NCI-H460 (cell line): ENCODE data around the gene DAPK1. TPM values are rescaled to one million over a fixed set of nuclear protein-coding genes. Genes with fewer than 3 reads are reported as not detected.

Experiments used
- DNase-seq: peaks from one replicate; pipeline ENCODE4 v3.0.0-alpha.2; 2016; ENCODE audit warnings: low read depth; ENCODE audit errors: extremely low read depth
- total RNA-seq: library from RNA; depleted of rRNA; stranded (reverse); fragments of >200 nt; shearing (Covaris generic); gene quantifications from 2 replicates; pipeline ENCODE4 v1.2.3, GENCODE V29; 2014

The DAPK1 gene
- total RNA-seq, 1 experiment from 2014 or later, result 0.25 TPM

DNA sequence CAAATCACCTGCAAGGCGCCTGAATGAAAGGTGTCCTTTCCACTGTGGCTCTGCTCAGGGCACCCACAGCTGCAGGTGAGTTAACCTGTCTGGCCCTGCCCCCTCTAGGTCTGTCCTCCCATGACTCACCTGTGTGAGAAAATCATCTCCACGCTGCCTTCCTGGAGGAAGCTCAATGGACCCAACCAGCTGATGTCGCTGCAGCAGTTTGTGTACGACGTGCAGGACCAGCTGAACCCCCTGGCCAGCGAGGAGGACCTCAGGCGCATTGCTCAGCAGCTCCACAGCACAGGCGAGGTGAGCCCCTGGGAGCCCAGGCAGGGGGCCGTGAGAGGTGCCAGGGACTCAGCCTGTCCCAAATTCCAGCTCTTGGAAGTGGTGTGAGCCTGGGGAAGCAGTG, 205.3 kb downstream of the DAPK1 start:
- DNase-seq, result no peak

DNA sequence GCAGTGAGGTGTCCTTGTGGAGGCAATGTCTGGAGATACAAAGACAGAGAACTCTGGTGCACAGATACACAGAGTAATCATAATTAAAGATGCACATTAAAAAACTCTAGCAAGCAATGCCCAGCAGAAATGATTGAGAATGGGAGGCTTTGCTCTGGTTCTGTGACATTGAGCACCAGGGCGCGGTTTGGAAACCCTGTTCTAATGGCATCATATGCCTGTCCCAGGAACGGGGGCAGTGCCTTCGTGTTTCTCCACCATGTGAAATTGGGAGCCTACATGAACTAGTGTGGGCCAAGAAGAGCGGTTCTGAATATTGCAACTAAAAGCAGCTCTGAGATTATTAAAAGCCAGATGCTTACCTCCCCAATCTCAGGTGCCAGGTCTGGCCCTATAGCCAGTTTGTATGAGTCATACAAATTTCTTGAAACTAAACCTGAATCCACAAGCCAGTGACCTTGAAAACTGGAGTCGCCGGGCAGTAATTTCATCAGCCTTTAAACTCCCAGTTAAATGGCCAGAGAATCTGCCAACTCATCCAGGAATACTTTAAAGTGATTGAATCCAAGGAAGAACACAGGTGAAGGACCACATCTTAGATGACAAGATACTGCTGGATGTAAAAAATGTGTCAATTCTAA, 206.1 kb downstream of the DAPK1 start:
- DNase-seq, result no peak

DNA sequence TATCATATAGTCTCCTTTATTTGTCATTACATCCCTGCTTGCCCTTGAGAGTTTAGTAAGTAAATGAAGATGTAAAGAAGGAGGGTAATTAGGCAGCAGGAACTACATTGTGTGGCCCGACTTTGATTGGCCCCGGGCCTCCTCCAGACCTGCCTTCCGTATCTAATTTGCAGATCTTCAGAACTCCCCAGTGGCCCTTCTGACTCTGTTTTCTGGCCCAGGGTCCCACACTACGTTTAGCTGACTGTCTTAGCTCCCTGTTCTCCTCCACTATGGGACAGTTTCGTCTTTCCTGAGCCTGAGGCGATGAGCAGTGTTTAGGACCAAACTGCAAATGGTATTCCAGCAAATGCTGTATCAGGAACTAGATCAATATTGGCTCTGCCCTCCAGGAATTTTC, 206.7 kb downstream of the DAPK1 start:
- DNase-seq, result no peak

DNA sequence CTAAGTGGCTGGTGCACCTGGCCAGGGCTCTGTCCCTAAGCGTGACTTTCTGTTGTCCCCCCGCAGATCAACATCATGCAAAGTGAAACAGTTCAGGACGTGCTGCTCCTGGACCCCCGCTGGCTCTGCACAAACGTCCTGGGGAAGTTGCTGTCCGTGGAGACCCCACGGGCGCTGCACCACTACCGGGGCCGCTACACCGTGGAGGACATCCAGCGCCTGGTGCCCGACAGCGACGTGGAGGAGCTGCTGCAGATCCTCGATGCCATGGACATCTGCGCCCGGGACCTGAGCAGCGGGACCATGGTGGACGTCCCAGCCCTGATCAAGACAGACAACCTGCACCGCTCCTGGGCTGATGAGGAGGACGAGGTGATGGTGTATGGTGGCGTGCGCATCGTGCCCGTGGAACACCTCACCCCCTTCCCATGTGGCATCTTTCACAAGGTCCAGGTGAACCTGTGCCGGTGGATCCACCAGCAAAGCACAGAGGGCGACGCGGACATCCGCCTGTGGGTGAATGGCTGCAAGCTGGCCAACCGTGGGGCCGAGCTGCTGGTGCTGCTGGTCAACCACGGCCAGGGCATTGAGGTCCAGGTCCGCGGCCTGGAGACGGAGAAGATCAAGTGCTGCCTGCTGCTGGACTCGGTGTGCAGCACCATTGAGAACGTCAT, 208.5 kb downstream of the DAPK1 start:
- DNase-seq, result no peak

DNA sequence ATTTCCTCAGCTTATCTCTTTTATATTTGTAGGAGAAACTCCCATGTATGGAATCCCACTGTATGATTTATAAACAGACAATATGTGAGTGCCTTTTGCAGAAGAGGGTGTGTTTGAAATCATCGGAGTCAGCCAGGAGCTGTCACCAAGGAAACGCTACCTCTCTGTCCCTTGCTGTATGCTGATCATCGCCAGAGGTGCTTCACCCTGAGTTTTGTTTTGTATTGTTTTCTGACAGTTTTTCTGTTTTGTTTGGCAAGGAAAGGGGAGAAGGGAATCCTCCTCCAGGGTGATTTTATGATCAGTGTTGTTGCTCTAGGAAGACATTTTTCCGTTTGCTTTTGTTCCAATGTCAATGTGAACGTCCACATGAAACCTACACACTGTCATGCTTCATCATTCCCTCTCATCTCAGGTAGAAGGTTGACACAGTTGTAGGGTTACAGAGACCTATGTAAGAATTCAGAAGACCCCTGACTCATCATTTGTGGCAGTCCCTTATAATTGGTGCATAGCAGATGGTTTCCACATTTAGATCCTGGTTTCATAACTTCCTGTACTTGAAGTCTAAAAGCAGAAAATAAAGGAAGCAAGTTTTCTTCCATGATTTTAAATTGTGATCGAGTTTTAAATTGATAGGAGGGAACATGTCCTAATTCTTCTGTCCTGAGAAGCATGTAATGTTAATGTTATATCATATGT, 210.3 kb downstream of the DAPK1 start:
- DNase-seq, result no peak

DNA sequence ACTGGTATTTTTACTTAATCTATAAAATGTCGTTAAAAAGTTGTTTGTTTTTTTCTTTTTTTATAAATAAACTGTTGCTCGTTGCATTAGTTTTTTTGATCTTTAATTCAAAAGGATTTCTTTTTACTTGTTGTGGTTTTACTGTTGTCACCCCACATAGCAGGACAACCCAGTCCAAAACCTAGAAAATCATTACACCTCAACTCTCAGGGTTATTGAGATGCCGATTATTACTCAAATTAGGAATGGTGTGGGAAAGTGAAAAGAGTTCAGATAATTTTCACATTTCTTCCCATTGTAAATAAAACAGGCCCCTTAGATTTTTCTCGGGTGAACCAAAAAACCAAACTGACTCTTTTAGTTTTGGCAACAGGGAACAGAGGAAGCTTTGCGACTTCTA, 210.9 kb downstream of the DAPK1 start:
- no peak for DNase-seq

DNA sequence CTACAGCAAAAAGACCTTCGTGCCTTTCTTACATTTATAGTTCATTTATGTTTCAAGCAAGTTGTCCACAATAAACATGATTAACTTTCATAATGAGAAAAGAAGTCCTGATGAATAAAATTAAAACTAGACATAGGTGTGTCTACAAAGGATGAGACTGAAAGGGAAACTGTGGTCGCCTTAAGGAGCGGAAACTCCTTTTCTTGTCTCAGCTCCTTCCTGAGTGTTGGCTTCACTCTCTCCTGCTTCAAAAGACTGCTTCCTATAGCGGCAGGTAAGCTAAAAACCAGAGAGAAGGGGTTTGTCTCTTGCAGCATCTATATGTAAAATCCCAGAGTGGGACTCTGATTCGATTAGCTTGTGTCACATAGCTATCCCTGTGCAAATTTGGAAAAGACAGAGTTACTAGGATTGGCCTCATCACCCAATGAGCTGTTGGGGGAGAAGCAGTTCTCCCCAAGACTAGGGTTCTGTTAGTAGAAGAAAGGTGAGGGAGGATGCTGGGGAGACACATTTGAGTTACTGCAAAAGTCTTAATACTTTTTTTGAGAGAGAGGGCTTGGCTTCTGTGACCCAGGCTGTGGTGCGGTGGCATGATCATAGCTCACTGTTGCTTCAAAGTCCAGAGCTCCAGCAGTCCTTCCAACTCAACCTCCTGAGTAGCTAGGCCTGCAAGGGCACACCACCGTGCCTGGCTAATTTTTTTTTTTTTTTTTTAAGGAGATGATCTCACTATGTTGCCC, 211.5 kb downstream of the DAPK1 start:
- no peak for DNase-seq

DNA sequence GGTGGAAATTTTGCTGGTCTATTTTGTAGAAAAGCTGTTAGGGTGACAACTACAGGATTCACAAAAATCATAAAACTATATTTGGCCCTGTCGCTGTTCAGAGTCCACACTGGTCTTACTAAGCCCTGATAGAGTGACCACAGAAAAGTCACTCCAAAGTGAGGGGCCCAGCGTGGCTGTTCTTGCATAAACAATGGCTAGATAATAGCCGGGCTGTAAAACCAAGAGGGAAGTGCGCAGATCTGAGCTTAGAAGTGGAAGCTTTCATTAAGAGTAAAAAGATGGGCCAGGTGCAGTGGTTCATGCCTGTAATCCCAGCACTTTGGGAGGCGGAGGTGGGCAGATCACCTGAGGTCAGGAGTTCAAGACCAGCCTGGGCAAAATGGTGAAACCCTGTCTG, 212.8 kb downstream of the DAPK1 start:
- DNase-seq, result no peak

DNA sequence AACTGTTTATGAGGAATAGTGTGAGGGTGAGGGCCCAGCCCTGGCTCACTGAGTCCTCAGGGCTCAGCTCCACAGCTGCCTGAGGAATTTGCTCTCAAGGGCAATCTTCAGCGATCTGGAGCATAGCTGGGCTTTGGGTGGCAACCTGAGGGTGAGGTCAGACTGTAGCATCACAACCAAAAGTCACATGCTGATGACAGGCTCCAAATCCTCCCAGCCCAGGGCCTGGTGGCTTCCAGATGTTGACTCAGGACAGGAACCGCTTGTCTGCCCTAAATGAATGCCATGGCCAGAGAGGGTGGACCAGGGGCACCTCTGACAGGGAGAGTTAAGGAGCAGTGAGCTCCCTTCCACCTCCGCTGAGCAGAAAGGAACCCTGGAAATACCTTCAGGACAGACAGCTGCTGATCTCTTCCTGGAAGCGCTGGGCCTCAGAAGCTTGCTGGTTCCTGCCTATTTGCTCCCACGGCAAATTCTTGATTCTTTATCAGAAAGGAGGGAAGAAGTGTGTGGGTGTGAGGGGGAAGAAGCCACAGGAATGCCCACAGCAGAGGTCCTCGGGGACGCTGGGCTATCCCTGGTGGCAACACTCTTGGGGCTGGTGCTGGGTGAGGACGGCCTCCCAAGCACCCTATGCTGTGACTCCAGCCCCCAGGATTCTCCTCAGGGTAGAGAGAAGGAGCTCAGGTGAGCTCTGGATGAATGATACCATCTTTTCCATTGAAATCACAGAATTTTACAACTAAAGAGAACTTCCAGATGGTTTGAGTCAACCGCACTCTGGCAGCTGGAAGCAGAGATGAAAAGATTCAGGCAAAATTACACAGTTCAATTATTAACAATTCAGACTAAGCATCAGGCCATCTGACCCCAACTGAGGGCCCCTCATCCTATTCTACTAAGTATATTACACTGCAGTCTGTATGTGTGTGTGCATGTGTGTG, 214.5 kb downstream of the DAPK1 start:
- DNase-seq, result peak; percentile 73

DNA sequence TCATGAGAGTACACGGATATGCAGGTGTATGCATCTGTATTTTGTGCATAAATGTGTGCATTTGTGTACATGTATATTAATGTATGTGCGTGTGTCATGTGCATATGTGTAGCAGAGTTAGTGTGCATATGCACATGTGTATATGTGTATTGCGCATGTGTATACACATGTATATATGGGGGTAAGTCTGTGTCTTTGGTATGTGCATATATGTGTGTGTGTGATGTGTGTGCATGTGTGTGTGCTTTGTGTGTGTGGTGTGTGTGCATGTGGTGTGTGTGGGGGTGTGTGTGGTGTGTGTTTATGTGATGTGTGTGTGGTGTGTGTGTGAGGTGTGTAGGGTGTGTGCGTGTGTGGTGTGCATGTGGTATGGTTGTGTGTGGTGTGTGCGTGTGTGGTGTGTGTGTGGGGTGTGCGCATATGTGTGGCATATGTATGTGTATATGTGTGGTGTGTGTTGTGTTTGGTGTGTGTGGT, 215.2 kb downstream of the DAPK1 start:
- DNase-seq, result no peak

DNA sequence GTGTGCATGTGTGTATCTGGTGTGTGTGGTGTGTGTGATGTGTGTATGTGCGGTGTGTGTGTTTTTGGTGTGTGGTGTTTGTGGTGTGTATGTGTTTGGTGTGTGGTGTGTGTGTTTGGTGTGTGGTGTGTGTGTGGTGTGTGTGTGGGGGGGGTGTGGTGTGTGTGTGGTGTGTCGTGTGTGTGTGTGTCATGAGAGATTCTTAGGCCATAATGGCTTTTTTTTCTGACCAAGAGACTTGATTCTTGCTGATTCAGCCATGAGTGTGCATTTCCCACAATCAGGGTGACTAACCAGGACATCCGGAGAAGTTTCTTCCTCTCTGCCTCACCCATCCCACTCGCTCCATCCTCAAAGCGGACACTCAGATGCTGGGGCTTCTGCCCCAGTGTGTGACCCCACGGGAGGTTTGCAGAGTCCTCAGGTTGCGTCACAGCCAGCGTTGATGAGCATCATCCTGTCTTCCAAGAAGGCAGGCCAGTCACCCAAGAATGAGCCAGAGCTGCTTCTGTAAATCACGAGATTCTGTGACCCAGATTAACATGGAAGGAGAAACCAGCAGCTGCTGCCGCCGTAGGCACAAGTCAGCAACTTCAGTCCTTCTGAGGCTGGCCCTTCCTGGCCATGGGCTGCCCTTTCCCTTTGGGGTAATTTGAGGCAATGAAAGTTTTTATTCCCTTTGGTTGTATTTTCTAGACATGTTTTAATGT, 215.8 kb downstream of the DAPK1 start:
- peak; percentile 100 for DNase-seq

DNA sequence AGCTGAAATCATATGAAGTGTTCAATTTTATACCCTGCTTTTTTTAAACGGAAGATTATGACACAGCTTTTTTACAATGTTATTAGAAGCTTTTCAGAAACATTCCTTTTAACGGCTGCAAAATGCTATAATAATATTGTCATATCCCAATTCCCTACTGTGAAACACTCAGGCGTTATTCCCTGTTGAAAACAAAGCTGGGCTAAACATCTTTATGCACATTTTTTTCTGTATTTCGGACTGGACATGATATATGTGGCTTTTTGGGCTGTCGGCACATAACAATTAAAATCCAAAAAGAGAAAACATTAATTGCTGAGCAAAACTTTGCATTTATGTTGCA, 216.3 kb downstream of the DAPK1 start:
- DNase-seq, result no peak

DNA sequence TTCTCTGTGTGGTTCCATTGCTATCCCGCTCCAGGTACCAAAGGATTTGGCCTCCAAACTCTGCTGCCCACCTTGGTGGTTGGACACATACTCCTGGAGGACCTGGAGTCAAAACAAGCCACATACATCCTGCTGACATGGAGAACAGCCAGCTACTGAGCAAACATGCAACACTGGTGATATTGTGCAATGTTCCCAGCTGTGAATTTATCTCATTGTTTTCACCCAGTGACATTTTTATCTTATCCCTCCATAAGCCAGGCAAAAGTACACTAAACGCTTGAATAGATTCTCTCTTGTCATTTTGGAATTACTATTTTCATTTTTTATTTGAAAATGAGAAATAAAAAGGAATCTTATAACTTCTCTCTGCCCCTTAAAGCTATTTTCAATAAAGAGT, 217.2 kb downstream of the DAPK1 start:
- DNase-seq, result peak; percentile 80

DNA sequence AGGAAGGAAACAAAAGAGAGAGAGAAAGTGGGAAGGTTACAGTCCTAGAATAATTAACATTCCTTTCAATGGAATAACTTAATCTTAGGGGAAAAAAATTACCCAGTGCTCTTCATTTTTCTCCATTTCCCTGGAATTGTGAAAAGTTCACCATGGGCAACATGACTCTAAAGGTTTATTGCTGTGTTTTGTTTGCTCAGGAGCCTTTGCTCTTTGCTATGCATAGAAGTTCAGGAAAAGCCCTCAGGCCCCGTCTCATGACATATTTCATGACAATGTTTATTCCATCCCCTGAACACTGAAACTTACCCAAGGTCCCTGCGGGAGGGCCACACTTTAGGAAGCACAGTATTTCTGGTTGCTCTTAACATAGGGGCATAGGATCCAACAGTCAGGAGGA, 218.5 kb downstream of the DAPK1 start:
- DNase-seq, result no peak

DNA sequence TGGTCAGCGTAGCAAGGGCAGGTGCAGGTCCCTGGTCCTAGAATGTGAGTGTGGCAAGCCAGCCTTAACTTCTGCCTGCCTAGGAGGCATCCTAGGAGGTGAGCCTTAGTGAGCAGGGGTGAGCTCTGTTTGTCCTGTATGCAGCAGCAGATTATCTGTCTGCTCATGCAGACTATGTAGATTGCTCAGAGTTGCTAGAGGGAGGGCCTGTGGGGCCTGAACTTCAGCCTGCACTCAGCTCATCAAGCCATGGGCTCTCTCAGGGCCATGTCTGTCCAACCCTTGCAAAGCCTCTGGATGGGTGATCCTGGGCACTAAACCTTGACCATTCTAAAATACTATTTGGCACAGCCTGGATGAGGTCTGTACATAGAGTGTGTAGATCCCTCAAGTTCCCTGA, 219.8 kb downstream of the DAPK1 start:
- DNase-seq, result no peak

DNA sequence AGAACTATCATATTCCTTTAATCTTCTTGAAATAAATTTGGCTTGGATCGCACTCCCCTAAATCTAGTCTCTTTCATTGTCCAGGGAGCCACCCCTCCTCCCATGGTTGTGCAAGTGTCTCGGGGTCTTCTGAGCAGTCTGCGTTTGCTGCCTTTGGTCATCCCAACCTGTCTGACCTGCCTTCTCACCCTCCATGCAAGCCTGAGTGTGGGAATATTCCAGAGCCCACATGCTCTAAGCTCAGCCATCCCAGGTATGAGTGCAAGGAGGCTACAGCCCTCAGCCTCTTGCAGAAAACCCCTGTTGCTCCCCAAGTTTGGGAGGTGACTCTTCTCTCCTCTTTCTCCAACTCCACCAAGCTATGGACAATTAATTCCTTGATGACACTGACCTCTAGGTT, 220.6 kb downstream of the DAPK1 start:
- no peak for DNase-seq

DNA sequence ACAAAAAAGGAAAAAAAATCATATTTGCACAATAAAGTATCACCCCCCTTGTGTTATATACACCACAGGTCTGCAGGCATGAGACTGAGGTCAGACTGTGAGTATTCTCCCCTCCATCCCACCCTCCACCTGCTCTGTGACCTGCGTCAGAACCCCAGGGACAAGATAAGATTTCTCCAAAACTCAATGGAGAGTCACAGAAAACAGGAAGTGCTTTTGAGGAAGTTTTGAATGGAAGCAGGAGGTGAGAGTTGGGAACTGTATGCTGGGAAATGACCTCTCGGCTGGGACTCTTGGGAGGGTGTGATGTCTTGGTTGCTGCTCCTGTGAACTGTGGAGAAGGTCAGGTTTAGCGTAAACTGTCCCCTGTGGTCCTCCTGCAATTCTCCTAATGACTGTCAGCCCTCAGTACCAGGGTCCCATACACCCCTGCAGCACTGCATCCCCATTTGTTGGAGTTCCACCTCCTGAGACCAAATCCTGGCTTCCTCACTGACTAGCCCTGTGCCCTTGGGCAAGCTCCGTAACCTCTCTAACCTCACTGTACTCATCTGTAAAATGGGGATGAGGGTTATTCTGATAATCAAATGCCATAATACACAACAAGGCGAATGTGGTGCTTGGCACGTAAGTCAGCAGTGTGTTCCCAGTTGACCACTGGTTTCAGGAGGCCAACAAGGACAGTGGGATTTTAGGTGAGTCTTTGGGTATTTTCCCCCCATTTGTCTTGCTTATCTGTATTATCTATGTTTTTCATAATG, 221.4 kb downstream of the DAPK1 start:
- DNase-seq, result no peak

DNA sequence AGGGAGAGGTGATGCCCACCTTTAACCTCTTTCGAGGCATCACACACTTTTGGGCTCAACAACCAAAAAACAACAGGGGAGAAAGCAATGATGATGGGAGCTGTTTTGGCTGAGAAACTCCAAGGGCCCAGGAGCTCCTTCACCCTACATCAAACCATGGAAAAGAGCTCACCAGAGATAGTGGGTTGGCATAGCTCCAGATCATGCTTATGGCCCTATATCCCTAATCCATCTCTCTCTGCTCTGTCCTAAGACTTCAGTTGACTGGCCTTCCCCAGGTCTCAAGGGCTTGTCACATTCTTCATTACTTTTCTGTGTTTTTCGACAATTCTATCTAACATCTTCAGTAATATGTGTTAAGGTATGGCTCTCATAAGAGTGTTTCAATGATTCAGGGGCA, 222.5 kb downstream of the DAPK1 start:
- DNase-seq, result no peak
